ENCODE results near the gene SOX2.
"Not testable (repeated sequence)": the region's sequence is repeated elsewhere in the genome, so short reads cannot be mapped to it uniquely, and the experiment has no call there.

Gene SOX2

GRCh38 chr3:181757694-181758306, 46.1 kb downstream of the SOX2 start:
- CTCF ChIA-PET, result no interaction called here
- POLR2A ChIA-PET, result no interaction called here
- no peak overlapping the region for H3K4me3 ChIP-seq (ENCODE audit: low read depth, low read length)
- no peak for DNase-seq (ENCODE audit: low read depth, low spot score)
- TF ChIP-seq CTCF (IDR thresholded peaks at IDR 0.05; ENCODE audit: insufficient read depth, low read length, missing control alignments), result no peak

- ChIA-PET CTCF (no interaction called here), POLR2A (no interaction called here)
- no peak overlapping the region for H3K4me3 ChIP-seq (ENCODE audit: low read depth, low read length)
- no peak for TF ChIP-seq CTCF (IDR thresholded peaks at IDR 0.05; ENCODE audit: insufficient read depth, low read length, missing control alignments)
- DNase-seq (ENCODE audit: low read depth, low spot score), result no peak
Measured at GRCh38 chr3:181761906-181762305, 50.2 kb downstream of the SOX2 start.

DNA sequence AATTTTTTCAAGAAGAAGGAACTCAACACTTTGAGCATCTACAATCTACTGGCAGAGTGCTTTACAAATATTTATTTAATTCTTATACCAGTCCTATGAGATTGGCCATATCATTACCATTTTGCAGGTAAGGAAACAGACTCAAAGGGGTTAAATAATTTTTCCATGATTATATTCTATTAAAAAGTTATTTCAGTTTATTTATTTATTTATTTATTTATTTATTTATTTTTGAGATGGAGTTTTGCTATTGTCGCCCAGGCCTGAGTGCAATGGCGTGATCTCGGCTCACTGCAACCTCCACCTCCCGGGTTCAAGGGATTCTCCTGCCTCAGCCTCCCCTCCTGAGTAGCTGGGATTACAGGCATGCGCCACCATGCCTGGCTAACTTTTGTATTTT, 52.3 kb downstream of the SOX2 start:
- DNase-seq (ENCODE audit: low read depth, low spot score); H3K4me3 ChIP-seq (ENCODE audit: low read depth, low read length); POLR2A ChIA-PET; CTCF ChIA-PET: not testable (repeated sequence)
